Activated naive CD8-positive, alpha-beta T cell treated with anti-CD3 and anti-CD28 coated beads, Interleukin-2, amount 50 U/mL, for 24 hours (primary cell): Measurements from ENCODE around the gene SORCS2.
"Not testable (repeated sequence)": the region's sequence is repeated elsewhere in the genome, so short reads cannot be mapped to it uniquely, and the experiment has no call there.

Source experiments
- ATAC-seq: fragments of 150-1000 bp; cut with Tn5 transposase; one replicate; pipeline ENCODE4 v1.10.0; 2021
- DNase-seq: peaks from one replicate; pipeline ENCODE4 v3.0.0; 2021
- H3K27ac Mint-ChIP-seq: one replicate; pipeline ENCODE4 v1.8.0; 2021; ENCODE audit warnings: mild to moderate bottlenecking, mixed read lengths
- H3K27me3 Mint-ChIP-seq: one replicate; pipeline ENCODE4 v1.8.0; 2021; ENCODE audit warnings: mixed read lengths
- H3K36me3 Mint-ChIP-seq: one replicate; pipeline ENCODE4 v1.8.0; 2021; ENCODE audit warnings: low read depth, mixed read lengths
- H3K4me1 Mint-ChIP-seq: one replicate; pipeline ENCODE4 v1.8.0; 2021; ENCODE audit warnings: mixed read lengths
- H3K4me3 Mint-ChIP-seq: one replicate; pipeline ENCODE4 v1.8.0; 2021; ENCODE audit warnings: mild to moderate bottlenecking, moderate library complexity, mixed read lengths
- H3K9me3 Mint-ChIP-seq: one replicate; pipeline ENCODE4 v1.8.0; 2021; ENCODE audit warnings: mixed read lengths

SORCS2 gene

GRCh38 chr4:7574287-7575014 is 382.1 kb downstream of the SORCS2 start:
- H3K4me1 Mint-ChIP-seq: no peaks in the 10 kb centered on the region
- H3K27ac Mint-ChIP-seq: no peak overlapping the region
- peaks cover 13% of the 10 kb centered on the region for H3K36me3 Mint-ChIP-seq
- H3K4me3 Mint-ChIP-seq: no peak overlapping the region
- peaks cover 3% of the 10 kb centered on the region for H3K27me3 Mint-ChIP-seq
- peaks cover 41% of the 10 kb centered on the region for H3K9me3 Mint-ChIP-seq
- DNase-seq: no peak
- no peak for ATAC-seq

GRCh38 chr4:7575426-7575825 is 383.1 kb downstream of the SORCS2 start:
- peaks cover 46% of the 10 kb centered on the region for H3K9me3 Mint-ChIP-seq

GRCh38 chr4:7577361-7578039 is 385.2 kb downstream of the SORCS2 start:
- not testable (repeated sequence) for H3K27ac Mint-ChIP-seq

More at GRCh38 chr4:7575426-7575825, 383.1 kb downstream of the SORCS2 start:
- Mint-ChIP-seq H3K27ac (no peak overlapping the region), H3K4me3 (no peak overlapping the region), H3K27me3 (peaks cover 3% of the 10 kb centered on the region), H3K4me1 (no peaks in the 10 kb centered on the region), H3K36me3 (peaks cover 13% of the 10 kb centered on the region)
- ATAC-seq (no peak), DNase-seq (no peak)

GRCh38 chr4:7581477-7581876 is 389.1 kb downstream of the SORCS2 start:
- ATAC-seq (no peak), DNase-seq (peak; percentile 6)
- H3K27ac Mint-ChIP-seq: no peak overlapping the region
- H3K4me3 Mint-ChIP-seq: no peak overlapping the region
- peaks cover 11% of the 10 kb centered on the region for H3K36me3 Mint-ChIP-seq
- no peaks in the 10 kb centered on the region for H3K27me3 Mint-ChIP-seq
- peaks cover 36% of the 10 kb centered on the region for H3K9me3 Mint-ChIP-seq
- H3K4me1 Mint-ChIP-seq: no peaks in the 10 kb centered on the region

More at GRCh38 chr4:7577361-7578039, 385.2 kb downstream of the SORCS2 start:
- not testable (repeated sequence) for H3K4me3 Mint-ChIP-seq, DNase-seq, H3K27me3 Mint-ChIP-seq, ATAC-seq, H3K4me1 Mint-ChIP-seq
- peaks cover 49% of the 10 kb centered on the region for H3K9me3 Mint-ChIP-seq
- peaks cover 13% of the 10 kb centered on the region for H3K36me3 Mint-ChIP-seq

- peaks cover 9% of the 10 kb centered on the region for H3K36me3 Mint-ChIP-seq
- H3K27me3 Mint-ChIP-seq: no peaks in the 10 kb centered on the region
- H3K9me3 Mint-ChIP-seq: peaks cover 26% of the 10 kb centered on the region
- DNase-seq (no peak), ATAC-seq (no peak)
- H3K4me1 Mint-ChIP-seq: no peaks in the 10 kb centered on the region
- H3K27ac Mint-ChIP-seq: no peak overlapping the region
- no peak overlapping the region for H3K4me3 Mint-ChIP-seq
Observed at GRCh38 chr4:7582313-7583097, 390.2 kb downstream of the SORCS2 start.

GRCh38 chr4:7584098-7584497 is 391.8 kb downstream of the SORCS2 start:
- ATAC-seq (no peak), DNase-seq (no peak)
- H3K4me1 Mint-ChIP-seq: no peaks in the 10 kb centered on the region
- no peaks in the 10 kb centered on the region for H3K36me3 Mint-ChIP-seq
- no peak overlapping the region for H3K27ac Mint-ChIP-seq
- H3K27me3 Mint-ChIP-seq: no peaks in the 10 kb centered on the region
- peaks cover 11% of the 10 kb centered on the region for H3K9me3 Mint-ChIP-seq
- no peak overlapping the region for H3K4me3 Mint-ChIP-seq

GRCh38 chr4:7584606-7585159 is 392.3 kb downstream of the SORCS2 start:
- H3K4me3 Mint-ChIP-seq: no peak overlapping the region
- ATAC-seq: no peak
- no peaks in the 10 kb centered on the region for H3K27me3 Mint-ChIP-seq
- H3K36me3 Mint-ChIP-seq: no peaks in the 10 kb centered on the region
- no peak overlapping the region for H3K27ac Mint-ChIP-seq
- H3K9me3 Mint-ChIP-seq: peaks cover 6% of the 10 kb centered on the region
- DNase-seq: no peak
- H3K4me1 Mint-ChIP-seq: no peaks in the 10 kb centered on the region

GRCh38 chr4:7585768-7586167 is 393.4 kb downstream of the SORCS2 start:
- no peaks in the 10 kb centered on the region for H3K4me1 Mint-ChIP-seq
- no peak overlapping the region for H3K27ac Mint-ChIP-seq
- H3K9me3 Mint-ChIP-seq: no peaks in the 10 kb centered on the region
- H3K27me3 Mint-ChIP-seq: no peaks in the 10 kb centered on the region
- no peak overlapping the region for H3K4me3 Mint-ChIP-seq
- no peak for DNase-seq
- no peak for ATAC-seq
- no peaks in the 10 kb centered on the region for H3K36me3 Mint-ChIP-seq

GRCh38 chr4:7587433-7588405 is 395.4 kb downstream of the SORCS2 start:
- Mint-ChIP-seq H3K27me3 (peaks cover 3% of the 10 kb centered on the region), H3K4me3 (no peak overlapping the region), H3K36me3 (no peaks in the 10 kb centered on the region), H3K9me3 (no peaks in the 10 kb centered on the region), H3K27ac (no peak overlapping the region), H3K4me1 (no peaks in the 10 kb centered on the region)
- ATAC-seq: no peak
- no peak for DNase-seq

GRCh38 chr4:7590189-7590588 is 397.9 kb downstream of the SORCS2 start:
- DNase-seq (no peak), ATAC-seq (no peak)
- no peaks in the 10 kb centered on the region for H3K4me1 Mint-ChIP-seq
- H3K9me3 Mint-ChIP-seq: no peaks in the 10 kb centered on the region
- no peaks in the 10 kb centered on the region for H3K36me3 Mint-ChIP-seq
- no peak overlapping the region for H3K4me3 Mint-ChIP-seq
- peaks cover 3% of the 10 kb centered on the region for H3K27me3 Mint-ChIP-seq
- H3K27ac Mint-ChIP-seq: no peak overlapping the region

- H3K4me1 Mint-ChIP-seq: no peaks in the 10 kb centered on the region
- ATAC-seq (no peak), DNase-seq (no peak)
- no peaks in the 10 kb centered on the region for H3K36me3 Mint-ChIP-seq
- no peak overlapping the region for H3K27ac Mint-ChIP-seq
- H3K9me3 Mint-ChIP-seq: no peaks in the 10 kb centered on the region
- H3K4me3 Mint-ChIP-seq: no peak overlapping the region
- peaks cover 6% of the 10 kb centered on the region for H3K27me3 Mint-ChIP-seq
Observed at GRCh38 chr4:7590899-7591298, 398.6 kb downstream of the SORCS2 start.

- Mint-ChIP-seq H3K4me3 (no peak overlapping the region), H3K27me3 (peaks cover 6% of the 10 kb centered on the region), H3K36me3 (no peaks in the 10 kb centered on the region), H3K9me3 (no peaks in the 10 kb centered on the region), H3K27ac (no peak overlapping the region), H3K4me1 (no peaks in the 10 kb centered on the region)
- ATAC-seq (no peak), DNase-seq (no peak)
Observed at GRCh38 chr4:7591409-7592053, 399.2 kb downstream of the SORCS2 start.

- Mint-ChIP-seq H3K4me3 (no peak overlapping the region), H3K9me3 (no peaks in the 10 kb centered on the region), H3K27ac (no peak overlapping the region), H3K27me3 (peaks cover 6% of the 10 kb centered on the region), H3K4me1 (no peaks in the 10 kb centered on the region), H3K36me3 (no peaks in the 10 kb centered on the region)
- no peak for ATAC-seq
- no peak for DNase-seq
Observed at GRCh38 chr4:7593646-7594412, 401.5 kb downstream of the SORCS2 start.
